ENCODE measurements around the gene QRFPR. TPM values are rescaled to one million over a fixed set of nuclear protein-coding genes. Genes with fewer than 3 reads are reported as not detected.

Gene QRFPR
- total RNA-seq, 1 donor from 2014 or later: not detected

DNA sequence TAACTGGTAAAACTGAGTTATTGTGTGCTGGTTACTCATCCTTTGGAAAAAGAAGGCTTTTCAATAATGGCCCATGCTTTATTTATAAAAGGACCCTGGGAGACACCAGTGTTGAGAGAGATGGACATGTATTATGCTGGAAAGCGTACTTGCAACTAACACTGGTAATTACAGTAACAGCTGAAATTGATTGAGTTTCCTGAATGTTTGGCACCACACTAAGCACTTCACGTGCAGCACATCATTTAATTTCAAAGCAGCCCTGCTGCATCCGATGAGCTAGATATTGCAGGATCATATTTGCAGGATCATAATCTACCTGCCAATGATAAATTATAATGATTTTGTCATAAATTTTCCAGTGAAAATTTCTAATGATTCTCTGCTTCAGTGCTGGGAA is 81.5 kb downstream of the QRFPR start:
- TF ChIP-seq CTCF (IDR thresholded peaks at IDR 0.05; ENCODE audit: unreplicated experiment): no peak
- H3K36me3 Mint-ChIP-seq (ENCODE audit: insufficient read depth): no peaks in the 10 kb centered on the region
- H3K9me3 Mint-ChIP-seq (ENCODE audit: low read depth): no peaks in the 10 kb centered on the region
- peaks cover 9% of the 10 kb centered on the region for H3K27me3 Mint-ChIP-seq
- no peak overlapping the region for H3K4me3 Mint-ChIP-seq (ENCODE audit: low read depth)
- no peak for DNase-seq (ENCODE audit: low spot score, unreplicated experiment)
- H3K4me1 Mint-ChIP-seq (ENCODE audit: low read depth): no peaks in the 10 kb centered on the region
- no peak overlapping the region for H3K27ac Mint-ChIP-seq

DNA sequence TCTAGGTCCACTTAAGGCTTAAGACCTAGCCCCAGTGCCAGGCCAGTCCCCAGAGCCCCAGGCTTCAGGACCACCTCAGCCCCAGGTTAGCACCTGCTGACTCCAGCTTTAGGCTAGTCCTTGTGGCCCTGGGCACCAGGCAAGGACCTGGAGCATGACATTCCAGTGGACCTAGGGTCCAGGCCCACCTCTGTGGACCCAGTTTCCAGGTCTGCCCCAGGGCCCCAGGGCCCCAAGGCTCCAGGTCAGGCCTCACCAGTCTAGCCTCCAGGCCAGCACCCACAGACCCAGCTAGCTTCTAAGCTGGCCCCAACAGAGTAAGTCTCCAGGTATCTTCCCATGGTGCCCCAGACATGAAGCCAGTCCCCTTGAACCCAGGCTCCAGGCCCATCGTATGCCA is 97.5 kb downstream of the QRFPR start:
- TF ChIP-seq CTCF (IDR thresholded peaks at IDR 0.05; ENCODE audit: unreplicated experiment): no peak
- Mint-ChIP-seq H3K27ac (no peak overlapping the region), H3K4me1 (ENCODE audit: low read depth) (peaks cover 7% of the 10 kb centered on the region), H3K27me3 (peaks cover 26% of the 10 kb centered on the region), H3K36me3 (ENCODE audit: insufficient read depth) (no peaks in the 10 kb centered on the region), H3K9me3 (ENCODE audit: low read depth) (peaks cover 21% of the 10 kb centered on the region), H3K4me3 (ENCODE audit: low read depth) (no peak overlapping the region)
- no peak for DNase-seq (ENCODE audit: low spot score, unreplicated experiment)

- Mint-ChIP-seq H3K27ac (no peak overlapping the region), H3K27me3 (peaks cover 17% of the 10 kb centered on the region), H3K4me1 (ENCODE audit: low read depth) (no peaks in the 10 kb centered on the region), H3K36me3 (ENCODE audit: insufficient read depth) (no peaks in the 10 kb centered on the region), H3K4me3 (ENCODE audit: low read depth) (no peak overlapping the region), H3K9me3 (ENCODE audit: low read depth) (peaks cover 3% of the 10 kb centered on the region)
- TF ChIP-seq CTCF (IDR thresholded peaks at IDR 0.05; ENCODE audit: unreplicated experiment): no peak
- DNase-seq (ENCODE audit: low spot score, unreplicated experiment): no peak
Measured at GRCh38 chr4:121280425-121280824, 100.4 kb downstream of the QRFPR start.

DNA sequence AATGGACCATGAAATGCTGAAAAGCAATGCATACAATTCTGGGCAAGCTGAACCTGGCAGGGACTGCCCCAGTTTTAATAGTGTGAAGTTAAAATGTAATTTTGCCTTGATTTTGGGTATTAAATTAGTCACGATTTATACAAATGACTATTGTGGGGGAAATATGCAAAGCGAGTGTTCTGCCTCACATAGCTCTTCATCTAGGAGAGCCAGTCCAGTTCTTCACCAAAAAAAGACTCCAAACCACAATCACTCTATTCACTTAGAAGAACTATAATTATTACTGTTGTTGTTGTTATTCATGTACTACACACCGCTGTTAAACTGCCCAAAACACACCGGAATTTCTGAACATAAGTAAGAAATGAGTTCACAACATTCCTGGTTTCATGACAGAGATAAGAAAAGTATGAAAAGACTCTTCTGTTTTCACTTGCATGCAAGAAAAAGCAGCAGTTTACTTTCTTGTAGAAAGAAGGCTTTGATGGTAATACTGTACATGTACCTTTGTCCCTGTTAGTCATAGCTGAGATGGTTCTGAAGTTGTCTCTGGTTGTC is 101.9 kb downstream of the QRFPR start:
- no peak for TF ChIP-seq CTCF (IDR thresholded peaks at IDR 0.05; ENCODE audit: unreplicated experiment)
- Mint-ChIP-seq H3K4me3 (ENCODE audit: low read depth) (no peak overlapping the region), H3K27ac (no peak overlapping the region), H3K36me3 (ENCODE audit: insufficient read depth) (no peaks in the 10 kb centered on the region), H3K4me1 (ENCODE audit: low read depth) (no peaks in the 10 kb centered on the region), H3K27me3 (peaks cover 17% of the 10 kb centered on the region), H3K9me3 (ENCODE audit: low read depth) (no peaks in the 10 kb centered on the region)
- DNase-seq (ENCODE audit: low spot score, unreplicated experiment): no peak

Other genes starting within 250 kb of the QRFPR start
- not detected in 2 replicates for gene TNIP3, start 216.7 kb downstream of the QRFPR start, total RNA-seq